HUES48 (cell line): ENCODE data around the gene FERMT3.
A peak's percentile ranks its signal among the peaks of the same experiment; 100 is the strongest.

Experiments
- H3K27ac ChIP-seq: one replicate; pipeline ENCODE4 v1.7.0; 2013; ENCODE audit warnings: low read depth, low read length, inconsistent platforms
- H3K27me3 ChIP-seq: 2 replicates; pipeline ENCODE4 v1.6.1; 2013; ENCODE audit warnings: mild to moderate bottlenecking, low read length; ENCODE audit not compliant: control insufficient read depth, insufficient read depth
- H3K36me3 ChIP-seq: 2 replicates; pipeline ENCODE4 v1.6.1; 2013; ENCODE audit warnings: low read length; ENCODE audit not compliant: control insufficient read depth, insufficient read depth
- H3K4me1 ChIP-seq: 2 replicates; pipeline ENCODE4 v1.6.1; 2013; ENCODE audit warnings: mild to moderate bottlenecking, low read length; ENCODE audit not compliant: control insufficient read depth, insufficient read depth
- H3K4me3 ChIP-seq: 2 replicates; pipeline ENCODE4 v1.5.1; 2013; ENCODE audit warnings: mild to moderate bottlenecking, low read depth, low read length
- H3K9ac ChIP-seq: 2 replicates; pipeline ENCODE4 v1.6.1; 2013; ENCODE audit warnings: mild to moderate bottlenecking, low read depth, low read length, moderate library complexity
- H3K9me3 ChIP-seq: 2 replicates; pipeline ENCODE4 v1.6.1; 2013; ENCODE audit warnings: low read length; ENCODE audit not compliant: control insufficient read depth, insufficient read depth

The FERMT3 gene

DNA sequence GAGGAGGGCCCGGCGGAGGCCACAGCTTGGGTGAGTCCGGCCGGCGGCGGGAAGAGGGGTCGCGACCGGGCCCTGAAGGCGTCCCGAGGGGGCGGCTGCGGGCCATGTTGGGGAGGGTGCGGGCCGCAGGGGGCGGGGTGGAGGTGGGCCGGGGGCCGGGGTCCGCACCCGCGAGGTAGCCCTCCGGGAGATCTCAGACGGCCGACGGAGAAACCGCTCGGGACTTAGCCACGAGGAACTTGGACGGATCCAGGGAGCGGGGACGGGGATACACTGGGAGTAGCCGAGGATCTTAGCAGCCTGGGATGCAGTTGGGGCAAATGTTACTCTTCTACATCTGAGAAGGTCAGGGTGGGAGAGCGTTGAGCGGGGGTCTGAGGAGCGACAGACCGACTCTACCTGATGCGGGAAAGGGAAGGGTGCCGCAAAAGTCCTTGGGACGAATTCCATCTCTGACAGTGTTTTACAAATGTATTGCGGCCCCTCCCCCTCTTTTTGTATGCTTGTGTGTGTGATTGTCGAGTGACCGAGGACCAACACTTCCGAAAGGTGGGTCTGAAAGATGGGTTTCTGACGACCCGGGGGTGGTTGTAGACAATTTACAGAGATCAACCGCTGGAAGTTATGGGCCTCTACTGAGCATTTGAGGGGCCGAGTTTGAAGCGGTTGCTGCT, 19.9 kb upstream of the FERMT3 start:
- Histone ChIP-seq H3K27ac (peak overlapping the region; percentile 80), H3K9me3 (no peaks in the 10 kb centered on the region), H3K4me1 (peaks cover 7% of the 10 kb centered on the region; the same call in 1 of the 2 replicates), H3K9ac (no peak overlapping the region), H3K36me3 (peaks cover 15% of the 10 kb centered on the region), H3K4me3 (no peak overlapping the region), H3K27me3 (no peaks in the 10 kb centered on the region)

DNA sequence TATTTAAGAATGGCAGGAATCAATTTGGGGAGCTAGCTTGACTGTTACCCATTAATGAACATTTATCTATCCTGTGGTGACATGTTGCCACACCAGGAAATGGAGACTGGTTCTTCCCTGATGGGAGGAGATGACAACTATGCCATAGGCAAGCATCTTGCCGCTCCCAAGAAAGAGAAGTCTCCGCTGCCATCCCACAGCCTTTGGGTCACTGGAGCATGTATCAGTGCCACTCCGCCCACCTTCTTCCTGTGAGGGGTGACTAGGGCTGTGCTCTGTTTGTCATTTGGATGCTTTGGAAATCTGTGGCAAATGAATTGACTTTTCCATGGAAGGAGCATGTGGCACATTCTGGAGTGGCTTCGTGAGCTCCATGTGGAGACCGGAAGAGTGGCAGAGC, 14.1 kb upstream of the FERMT3 start:
- peaks cover 69% of the 10 kb centered on the region for H3K36me3 ChIP-seq
- no peaks in the 10 kb centered on the region for H3K9me3 ChIP-seq
- no peak overlapping the region for H3K27ac ChIP-seq
- H3K9ac ChIP-seq, result no peak overlapping the region
- H3K27me3 ChIP-seq, result no peaks in the 10 kb centered on the region
- H3K4me1 ChIP-seq, result no peaks in the 10 kb centered on the region
- no peak overlapping the region for H3K4me3 ChIP-seq

DNA sequence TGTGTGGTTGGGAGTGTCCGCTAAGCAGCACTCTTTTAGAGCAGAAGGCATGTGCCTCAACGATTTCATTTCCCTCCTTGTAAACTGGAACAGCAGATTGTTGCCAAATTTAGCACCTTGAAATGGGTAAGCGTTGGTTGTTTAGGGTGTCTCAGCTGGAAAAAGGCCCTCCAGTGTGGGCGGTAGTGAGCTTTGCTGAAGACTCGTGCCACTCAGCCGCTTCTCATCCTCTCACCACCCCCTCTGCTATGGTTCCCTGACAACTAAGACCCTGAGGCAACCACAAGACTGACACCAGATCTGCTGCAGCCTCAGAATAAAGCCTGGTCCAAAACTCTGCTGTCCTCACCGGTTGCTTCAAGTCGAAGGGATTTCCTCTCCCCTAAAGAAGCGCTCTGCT, 9.9 kb upstream of the FERMT3 start:
- no peaks in the 10 kb centered on the region for H3K9me3 ChIP-seq
- no peak overlapping the region for H3K9ac ChIP-seq
- H3K36me3 ChIP-seq, result peaks cover 90% of the 10 kb centered on the region
- no peaks in the 10 kb centered on the region for H3K4me1 ChIP-seq
- H3K27ac ChIP-seq, result no peak overlapping the region
- no peaks in the 10 kb centered on the region for H3K27me3 ChIP-seq
- H3K4me3 ChIP-seq, result no peak overlapping the region

DNA sequence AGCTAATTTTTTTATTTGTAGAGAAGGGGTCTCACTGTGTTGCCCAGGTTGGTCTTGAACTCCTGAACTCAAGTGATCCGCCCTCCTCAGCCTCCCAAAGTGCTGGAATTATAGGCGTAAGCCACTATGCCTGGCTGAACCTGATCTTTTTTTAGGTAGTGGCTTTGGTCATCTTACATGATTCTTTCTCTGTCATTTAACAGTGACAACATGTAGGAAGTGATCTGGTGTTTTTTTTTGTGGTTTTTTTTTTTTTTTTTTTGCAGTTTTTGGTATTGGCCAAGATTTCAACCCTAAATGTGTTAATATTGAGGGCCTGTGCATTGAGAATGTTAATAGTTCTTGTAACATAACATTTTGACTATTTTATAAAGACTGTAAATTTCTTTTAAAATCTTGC, 8.0 kb upstream of the FERMT3 start:
- Histone ChIP-seq H3K4me1 (no peaks in the 10 kb centered on the region), H3K27me3 (no peaks in the 10 kb centered on the region), H3K9me3 (no peaks in the 10 kb centered on the region), H3K36me3 (peaks cover 94% of the 10 kb centered on the region), H3K4me3 (no peak overlapping the region), H3K9ac (no peak overlapping the region), H3K27ac (no peak overlapping the region)

DNA sequence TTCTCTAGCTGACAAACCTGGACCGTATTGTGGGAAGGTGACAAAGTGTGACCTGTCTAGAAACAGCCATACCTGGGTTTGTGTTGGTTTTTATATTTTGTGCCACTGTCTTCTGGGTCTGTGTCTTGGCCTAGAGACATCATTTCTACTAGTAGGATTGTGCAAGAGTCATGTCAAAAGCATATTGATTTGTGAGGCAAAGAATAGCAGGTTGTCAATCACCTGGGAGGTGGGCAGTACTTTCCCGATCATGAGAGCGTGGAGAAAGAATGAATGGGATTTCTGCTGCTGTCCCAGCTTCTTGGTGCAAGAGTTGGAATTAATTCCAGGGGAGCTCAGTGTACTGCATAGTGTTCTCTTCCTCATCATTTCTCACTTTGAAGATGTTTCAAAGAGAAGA, 5.0 kb upstream of the FERMT3 start:
- Histone ChIP-seq H3K9me3 (no peaks in the 10 kb centered on the region), H3K27ac (no peak overlapping the region), H3K36me3 (peaks cover 92% of the 10 kb centered on the region), H3K4me1 (no peaks in the 10 kb centered on the region), H3K9ac (no peak overlapping the region), H3K4me3 (no peak overlapping the region), H3K27me3 (no peaks in the 10 kb centered on the region)

DNA sequence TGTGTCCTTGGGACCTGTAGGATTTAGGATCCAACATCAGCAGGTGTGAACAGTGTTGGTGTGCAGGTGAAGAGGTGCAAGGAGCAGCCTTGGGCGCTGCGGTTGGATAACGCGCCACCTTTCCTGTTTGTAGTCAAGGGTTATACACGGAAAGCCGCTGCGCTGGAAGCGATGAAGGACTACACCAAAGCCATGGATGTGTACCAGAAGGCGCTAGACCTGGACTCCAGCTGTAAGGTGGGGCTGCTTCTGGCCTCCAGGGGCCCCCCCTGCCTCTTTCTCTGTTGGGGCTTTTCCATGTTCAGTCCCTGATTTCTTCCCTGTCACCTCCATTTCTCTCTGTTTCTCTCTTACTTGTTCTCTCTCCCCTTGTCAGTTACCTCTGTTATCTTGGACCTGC, 3.5 kb upstream of the FERMT3 start:
- Histone ChIP-seq H3K9me3 (no peaks in the 10 kb centered on the region), H3K9ac (no peak overlapping the region), H3K36me3 (peaks cover 92% of the 10 kb centered on the region), H3K27ac (no peak overlapping the region), H3K4me3 (no peak overlapping the region), H3K4me1 (no peaks in the 10 kb centered on the region), H3K27me3 (no peaks in the 10 kb centered on the region)

DNA sequence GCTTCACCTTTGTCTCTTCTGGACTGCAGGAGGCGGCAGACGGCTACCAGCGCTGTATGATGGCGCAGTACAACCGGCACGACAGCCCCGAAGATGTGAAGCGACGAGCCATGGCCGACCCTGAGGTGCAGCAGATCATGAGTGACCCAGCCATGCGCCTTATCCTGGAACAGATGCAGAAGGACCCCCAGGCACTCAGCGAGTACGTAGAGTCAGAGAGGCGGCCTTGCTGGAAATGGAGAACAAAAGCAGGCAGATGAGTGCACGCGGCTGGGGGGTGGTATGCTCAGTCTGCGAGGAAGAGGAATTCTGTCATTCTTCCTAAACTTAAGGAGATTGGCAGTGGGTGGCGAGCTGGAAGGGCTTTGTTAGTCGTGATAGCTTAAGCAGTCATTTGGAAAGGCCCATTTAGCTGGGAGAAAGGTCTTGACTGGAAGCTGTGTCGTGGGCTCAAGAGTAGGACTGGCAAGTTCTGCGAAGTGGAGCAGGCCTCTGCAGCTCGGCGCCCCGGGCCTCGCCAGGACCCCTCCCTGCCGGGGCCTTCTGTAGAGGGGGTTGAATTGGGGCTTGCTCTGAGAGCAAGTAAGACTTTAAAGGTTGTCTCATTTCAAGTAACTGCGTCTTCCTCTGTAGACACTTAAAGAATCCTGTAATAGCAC, 3.0 kb upstream of the FERMT3 start:
- Histone ChIP-seq H3K9ac (0 out of 2 replicates have a peak overlapping the region, but pooled peaks have one; percentile 3), H3K9me3 (no peaks in the 10 kb centered on the region), H3K27ac (no peak overlapping the region), H3K4me1 (no peaks in the 10 kb centered on the region), H3K27me3 (no peaks in the 10 kb centered on the region), H3K4me3 (no peak overlapping the region), H3K36me3 (peaks cover 87% of the 10 kb centered on the region)

DNA sequence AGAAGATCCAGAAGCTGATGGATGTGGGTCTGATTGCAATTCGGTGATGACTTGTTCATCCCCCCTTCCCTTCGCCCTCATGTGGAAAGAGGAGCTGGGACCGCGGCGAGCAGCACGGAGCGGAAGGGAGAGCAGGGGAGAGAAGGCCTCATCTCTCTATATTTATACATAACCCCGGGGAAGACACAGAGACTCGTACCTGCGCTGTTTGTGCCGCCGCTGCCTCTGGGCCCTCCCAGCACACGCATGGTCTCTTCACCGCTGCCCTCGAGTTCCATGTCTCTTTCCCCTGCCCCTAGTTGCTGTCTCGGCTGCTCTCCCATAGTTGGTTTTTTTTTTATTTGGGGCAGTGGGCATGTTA, 2.5 kb upstream of the FERMT3 start:
- Histone ChIP-seq H3K27me3 (no peaks in the 10 kb centered on the region), H3K9ac (no peak overlapping the region), H3K4me1 (no peaks in the 10 kb centered on the region), H3K36me3 (peaks cover 82% of the 10 kb centered on the region), H3K9me3 (no peaks in the 10 kb centered on the region), H3K27ac (no peak overlapping the region), H3K4me3 (no peak overlapping the region)

DNA sequence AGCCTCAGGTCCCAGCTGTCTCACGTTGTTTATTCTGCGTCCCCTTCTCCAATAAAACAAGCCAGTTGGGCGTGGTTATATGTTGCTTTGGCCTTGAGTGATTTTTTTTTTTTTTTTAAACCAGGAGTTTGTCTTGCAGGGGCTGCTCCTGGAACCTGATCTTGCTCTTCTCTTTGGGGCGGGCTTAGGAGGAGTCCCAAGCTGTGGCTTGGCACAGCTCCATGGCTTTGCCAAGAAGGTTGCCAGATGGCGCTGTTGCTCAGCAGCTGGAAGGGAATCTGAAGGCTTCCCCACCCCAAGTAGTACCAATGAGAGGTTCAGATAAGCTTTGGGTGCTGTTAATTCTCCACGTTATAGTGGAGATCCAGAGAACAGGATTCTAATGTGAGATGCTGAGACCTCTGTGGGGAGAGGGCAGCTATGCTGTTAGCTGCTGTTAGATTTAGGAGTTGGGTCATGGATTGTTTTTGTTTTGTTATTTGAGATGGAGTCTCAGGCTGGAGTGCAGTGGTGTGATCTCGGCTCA, 2.0 kb upstream of the FERMT3 start:
- Histone ChIP-seq H3K27me3 (no peaks in the 10 kb centered on the region), H3K4me1 (no peaks in the 10 kb centered on the region), H3K36me3 (peaks cover 82% of the 10 kb centered on the region), H3K4me3 (no peak overlapping the region), H3K9ac (no peak overlapping the region), H3K27ac (no peak overlapping the region), H3K9me3 (no peaks in the 10 kb centered on the region)

DNA sequence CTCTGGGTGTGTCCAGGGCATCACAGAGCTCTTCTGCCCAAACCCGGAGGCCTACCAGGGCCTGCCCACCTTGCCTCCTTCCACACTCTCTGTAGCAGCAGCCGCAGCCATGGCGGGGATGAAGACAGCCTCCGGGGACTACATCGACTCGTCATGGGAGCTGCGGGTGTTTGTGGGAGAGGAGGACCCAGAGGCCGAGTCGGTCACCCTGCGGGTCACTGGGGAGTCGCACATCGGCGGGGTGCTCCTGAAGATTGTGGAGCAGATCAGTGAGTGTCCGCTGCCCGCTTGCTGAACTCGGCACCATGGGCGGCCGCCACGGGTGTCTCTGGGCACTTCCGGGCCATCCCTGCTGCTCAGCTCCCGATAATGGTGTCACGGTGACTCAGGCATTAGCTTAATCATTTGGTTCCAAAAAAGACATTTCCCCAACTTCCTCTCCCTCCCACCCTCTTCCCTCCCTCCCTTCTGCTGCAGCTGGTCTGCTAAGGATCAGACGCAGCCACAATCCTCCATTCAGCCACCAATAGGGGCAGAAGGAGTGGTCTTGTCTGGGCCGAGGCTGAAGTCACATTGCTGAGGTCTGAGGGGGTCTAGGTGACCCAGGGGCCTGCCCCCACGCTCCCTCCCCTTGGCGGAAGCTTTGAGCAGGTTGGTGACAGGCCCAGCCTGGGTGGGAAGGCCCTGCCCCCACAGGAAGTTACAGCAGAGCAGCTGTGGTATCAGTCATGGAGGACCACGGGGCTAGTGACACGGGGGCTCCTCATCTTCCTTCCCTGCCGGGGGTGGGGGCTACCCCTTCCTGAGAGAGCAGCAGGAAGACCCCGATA, 950 bp downstream of the FERMT3 start:
- Histone ChIP-seq H3K27me3 (no peaks in the 10 kb centered on the region), H3K4me1 (no peaks in the 10 kb centered on the region), H3K36me3 (peaks cover 62% of the 10 kb centered on the region), H3K9ac (peak overlapping the region; percentile 12; the same call in 1 of the 2 replicates), H3K27ac (peak overlapping the region; percentile 14), H3K4me3 (no peak overlapping the region), H3K9me3 (no peaks in the 10 kb centered on the region)
